Measurements from ENCODE around the gene RNASE9. TPM values are rescaled to one million over a fixed set of nuclear protein-coding genes. Genes with fewer than 3 reads are reported as not detected.

RNASE9 gene
- total RNA-seq (2022; extraction: Qiagen RNA extraction), result not detected in 5 replicates

GRCh38 chr14:20560961-20561360, at the start of gene RNASE9:
Gene RNASE9, minus strand, starts transcription at chr14:20561047.

GRCh38 chr14:20591235-20591634, 30.4 kb upstream of the RNASE9 start, which contains the start of gene RNASE12:
Gene RNASE12, minus strand, starts transcription at chr14:20591376. Its CDS starts 653 bp downstream, at chr14:20590723.

GRCh38 chr14:20587489-20588154, 26.8 kb upstream of the RNASE9 start, which contains the start of gene RNASE11:
Gene RNASE11, minus strand, starts transcription at chr14:20588001.

Other genes with a start within 250 kb of the RNASE9 start
- gene CCNB1IP1, start 227.8 kb downstream of the RNASE9 start, total RNA-seq (2022; extraction: Qiagen RNA extraction), result 34.9 to 47.1 TPM (median 38.8 TPM) in 5 replicates
- 18.3 to 20.7 TPM (median 20.1 TPM) in 5 replicates for gene PARP2, start 217.4 kb downstream of the RNASE9 start, total RNA-seq (2022; extraction: Qiagen RNA extraction)
- 6.6 to 12.1 TPM (median 10.0 TPM) in 5 replicates for gene TEP1, start 147.5 kb downstream of the RNASE9 start, total RNA-seq (2022; extraction: Qiagen RNA extraction)
- gene KLHL33, start 124.9 kb downstream of the RNASE9 start, total RNA-seq (2022; extraction: Qiagen RNA extraction), result 0.01 TPM in 1 of 5 replicates, not detected in the others
- 19.5 to 24.1 TPM (median 23.7 TPM) in 5 replicates for gene OSGEP, start 106.2 kb downstream of the RNASE9 start, total RNA-seq (2022; extraction: Qiagen RNA extraction)
- 251 to 268 TPM (median 260 TPM) in 5 replicates for gene APEX1, start 105.8 kb downstream of the RNASE9 start, total RNA-seq (2022; extraction: Qiagen RNA extraction)
- gene PIP4P1, start 99.6 kb downstream of the RNASE9 start, total RNA-seq (2022; extraction: Qiagen RNA extraction), result 25.5 to 35.2 TPM (median 29.2 TPM) in 5 replicates
- 130 to 164 TPM (median 132 TPM) in 5 replicates for gene PNP, start 91.6 kb downstream of the RNASE9 start, total RNA-seq (2022; extraction: Qiagen RNA extraction)
- gene RNASE10, start 55.5 kb downstream of the RNASE9 start, total RNA-seq (2022; extraction: Qiagen RNA extraction), result 0.15 to 0.33 TPM (median 0.22 TPM) in 5 replicates
- gene RNASE11, start 27.0 kb upstream of the RNASE9 start, total RNA-seq (2022; extraction: Qiagen RNA extraction), result not detected in 5 replicates
- gene RNASE12, start 30.3 kb upstream of the RNASE9 start, total RNA-seq (2022; extraction: Qiagen RNA extraction), result not detected in 5 replicates
- not detected in 5 replicates for gene OR6S1, start 80.6 kb upstream of the RNASE9 start, total RNA-seq (2022; extraction: Qiagen RNA extraction)
- gene RNASE4, start 123.5 kb upstream of the RNASE9 start, total RNA-seq (2022; extraction: Qiagen RNA extraction), result 5.4 to 9.5 TPM (median 8.4 TPM) in 5 replicates
- 7.0 to 11.3 TPM (median 9.3 TPM) in 5 replicates for gene ANG, start 127.7 kb upstream of the RNASE9 start, total RNA-seq (2022; extraction: Qiagen RNA extraction)
- gene EDDM3A, start 184.8 kb upstream of the RNASE9 start, total RNA-seq (2022; extraction: Qiagen RNA extraction), result not detected in 5 replicates
- gene EDDM3B, start 207.4 kb upstream of the RNASE9 start, total RNA-seq (2022; extraction: Qiagen RNA extraction), result not detected in 5 replicates
- gene RNASE6, start 220.2 kb upstream of the RNASE9 start, total RNA-seq (2022; extraction: Qiagen RNA extraction), result not detected in 5 replicates
- gene RNASE1, start 241.8 kb upstream of the RNASE9 start, total RNA-seq (2022; extraction: Qiagen RNA extraction), result 0.15 to 0.45 TPM (median 0.30 TPM) in 5 replicates

All from A549 treated with dexamethasone at 1 μM for 4 hours (cell line).